ENCODE measurements around the gene ICA1L. TPM values are rescaled to one million over a fixed set of nuclear protein-coding genes. Genes with fewer than 3 reads are reported as not detected.
"Not testable (repeated sequence)": the region's sequence is repeated elsewhere in the genome, so short reads cannot be mapped to it uniquely, and the experiment has no call there.

ICA1L gene
- total RNA-seq, 4 donors from 2014 or later = 0.72 to 3.0 (median 1.4) TPM

DNA sequence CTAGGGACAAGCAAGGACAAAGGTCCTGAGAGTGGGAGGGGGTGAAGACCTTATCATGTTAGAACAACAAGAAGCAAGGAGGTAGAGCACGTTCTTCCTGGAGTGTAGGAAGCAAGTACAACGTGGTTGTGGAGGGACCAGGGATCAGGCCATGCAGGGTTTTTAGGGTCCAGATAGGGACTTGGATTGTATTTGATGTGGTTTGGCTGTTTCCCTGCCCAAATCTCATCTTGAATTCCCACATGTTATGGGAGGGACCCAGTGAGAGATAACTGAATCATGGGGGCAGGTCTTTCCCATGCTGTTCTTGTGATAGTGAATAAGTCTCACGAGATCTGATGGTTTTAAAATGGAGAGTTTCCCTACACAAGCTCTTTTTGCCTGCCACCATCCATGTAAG is 53.2 kb downstream of the ICA1L start:
- WGBS, 2 donors = 67 to 80% methylated on average over 3 of the region's 3 CpGs
- no peak for TF ChIP-seq POLR2A (IDR thresholded peaks at IDR 0.05)
- TF ChIP-seq, protein P1, sequence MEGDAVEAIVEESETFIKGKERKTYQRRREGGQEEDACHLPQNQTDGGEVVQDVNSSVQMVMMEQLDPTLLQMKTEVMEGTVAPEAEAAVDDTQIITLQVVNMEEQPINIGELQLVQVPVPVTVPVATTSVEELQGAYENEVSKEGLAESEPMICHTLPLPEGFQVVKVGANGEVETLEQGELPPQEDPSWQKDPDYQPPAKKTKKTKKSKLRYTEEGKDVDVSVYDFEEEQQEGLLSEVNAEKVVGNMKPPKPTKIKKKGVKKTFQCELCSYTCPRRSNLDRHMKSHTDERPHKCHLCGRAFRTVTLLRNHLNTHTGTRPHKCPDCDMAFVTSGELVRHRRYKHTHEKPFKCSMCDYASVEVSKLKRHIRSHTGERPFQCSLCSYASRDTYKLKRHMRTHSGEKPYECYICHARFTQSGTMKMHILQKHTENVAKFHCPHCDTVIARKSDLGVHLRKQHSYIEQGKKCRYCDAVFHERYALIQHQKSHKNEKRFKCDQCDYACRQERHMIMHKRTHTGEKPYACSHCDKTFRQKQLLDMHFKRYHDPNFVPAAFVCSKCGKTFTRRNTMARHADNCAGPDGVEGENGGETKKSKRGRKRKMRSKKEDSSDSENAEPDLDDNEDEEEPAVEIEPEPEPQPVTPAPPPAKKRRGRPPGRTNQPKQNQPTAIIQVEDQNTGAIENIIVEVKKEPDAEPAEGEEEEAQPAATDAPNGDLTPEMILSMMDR (IDR thresholded peaks at IDR 0.05) = no peak
- intact Hi-C loops (cut with DNase I; ENCODE audit: low total_unique reads) = no loop called here

DNA sequence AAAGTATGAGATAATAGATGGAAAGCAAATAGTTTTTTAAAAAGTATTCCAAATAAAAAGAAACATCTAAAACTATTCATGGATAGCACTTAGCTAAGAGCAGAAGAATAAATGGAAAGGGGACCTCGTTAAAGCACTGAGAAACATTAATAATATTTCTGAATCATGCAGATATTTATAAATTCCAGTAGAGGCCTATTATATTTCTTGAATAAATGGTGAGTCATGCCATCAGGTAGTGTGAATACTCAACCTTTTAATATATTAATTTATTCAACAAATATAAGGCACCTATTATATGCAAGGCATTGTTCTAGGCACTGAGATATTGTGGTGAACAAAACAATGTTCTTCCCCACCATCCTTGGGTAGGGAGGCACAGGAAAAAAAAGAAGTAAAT is 53.8 kb downstream of the ICA1L start:
- H3K4me3 ChIP-seq (ENCODE audit: low read depth, poor library complexity, severe bottlenecking) = no peak overlapping the region
- 52 to 67% methylated on average over 1 of the region's 1 CpG for WGBS, 2 donors
- intact Hi-C loops (cut with DNase I; ENCODE audit: low total_unique reads) = no loop called here
- no peak for TF ChIP-seq POLR2A (IDR thresholded peaks at IDR 0.05)
- TF ChIP-seq, protein P1 (IDR thresholded peaks at IDR 0.05) = no peak
- DNase-seq (ENCODE audit: low spot score in 2 of 2) = no peak

More for the DNA sequence above, 53.2 kb downstream of the ICA1L start:
- DNase-seq (ENCODE audit: low spot score in 2 of 2) = no peak
- no peak overlapping the region for H3K4me3 ChIP-seq (ENCODE audit: low read depth, poor library complexity, severe bottlenecking)

DNA sequence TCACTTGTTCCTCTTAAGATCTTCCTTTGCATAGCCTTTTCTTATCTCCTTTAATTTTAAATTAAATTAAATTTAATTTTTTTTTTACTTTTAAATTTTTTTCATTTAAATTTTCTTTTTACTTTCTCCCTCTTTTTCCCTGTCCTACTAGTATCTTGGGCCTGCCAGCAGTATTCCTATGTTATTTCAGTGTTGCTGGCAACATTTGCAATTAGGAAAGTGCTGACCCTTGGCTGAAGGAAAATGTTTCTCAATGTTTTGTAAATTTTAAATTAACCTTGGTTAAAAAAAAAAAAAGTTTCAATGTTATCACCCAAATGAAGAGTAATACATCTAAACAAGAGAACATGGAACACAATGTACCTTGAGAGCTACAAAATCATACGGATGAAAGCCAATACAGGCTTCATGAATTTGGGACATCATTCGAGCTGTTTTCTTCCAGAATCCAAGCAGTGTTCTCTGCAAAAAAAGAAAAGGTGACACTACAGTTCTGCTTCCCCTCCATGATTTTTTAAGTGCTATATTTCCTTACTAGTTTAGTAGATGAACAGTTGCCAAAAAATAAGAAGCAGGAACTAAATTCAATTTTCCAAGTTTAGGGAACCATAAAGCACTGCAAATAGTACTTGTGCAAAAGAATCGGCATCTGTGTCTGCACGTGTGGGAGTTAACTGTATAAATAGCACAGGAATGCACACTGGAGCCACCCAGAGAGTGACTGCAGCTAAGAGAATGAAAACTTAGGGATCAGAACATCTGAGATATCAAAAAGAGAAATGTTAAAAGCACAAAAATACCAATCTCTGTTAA is 55.8 kb downstream of the ICA1L start:
- intact Hi-C loops (cut with DNase I; ENCODE audit: low total_unique reads) = no loop called here
- WGBS, 2 donors = 34 to 39% methylated on average over 4 of the region's 4 CpGs
- DNase-seq (ENCODE audit: low spot score in 2 of 2) = no peak
- H3K4me3 ChIP-seq (ENCODE audit: low read depth, poor library complexity, severe bottlenecking) = no peak overlapping the region
- no peak for TF ChIP-seq POLR2A (IDR thresholded peaks at IDR 0.05)

DNA sequence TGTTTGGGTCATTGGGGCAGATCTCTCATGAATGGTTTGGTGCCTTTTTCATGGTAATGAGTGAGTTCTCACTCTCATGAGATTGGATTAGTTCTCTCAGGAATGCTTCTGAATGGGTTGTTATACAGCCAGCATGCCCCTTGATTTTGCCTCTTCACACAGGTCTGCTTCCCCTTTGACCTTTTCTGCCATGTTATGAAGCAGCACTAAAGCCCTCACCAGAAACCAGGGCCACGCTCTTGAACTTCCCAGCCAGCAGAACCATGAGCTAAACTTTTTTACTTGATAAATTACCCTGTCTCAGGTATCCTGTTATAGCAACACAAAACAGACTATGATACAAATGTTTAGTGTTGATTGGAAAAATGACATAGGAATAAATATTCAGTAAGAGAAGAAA is 57.3 kb downstream of the ICA1L start:
- 97 to 100% methylated on average over 1 of the region's 1 CpG for WGBS, 2 donors
- no peak for TF ChIP-seq POLR2A (IDR thresholded peaks at IDR 0.05)
- TF ChIP-seq, protein P1 (IDR thresholded peaks at IDR 0.05) = no peak
- no peak overlapping the region for H3K4me3 ChIP-seq (ENCODE audit: low read depth, poor library complexity, severe bottlenecking)
- intact Hi-C loops (cut with DNase I; ENCODE audit: low total_unique reads) = no loop called here
- DNase-seq (ENCODE audit: low spot score in 2 of 2) = no peak

DNA sequence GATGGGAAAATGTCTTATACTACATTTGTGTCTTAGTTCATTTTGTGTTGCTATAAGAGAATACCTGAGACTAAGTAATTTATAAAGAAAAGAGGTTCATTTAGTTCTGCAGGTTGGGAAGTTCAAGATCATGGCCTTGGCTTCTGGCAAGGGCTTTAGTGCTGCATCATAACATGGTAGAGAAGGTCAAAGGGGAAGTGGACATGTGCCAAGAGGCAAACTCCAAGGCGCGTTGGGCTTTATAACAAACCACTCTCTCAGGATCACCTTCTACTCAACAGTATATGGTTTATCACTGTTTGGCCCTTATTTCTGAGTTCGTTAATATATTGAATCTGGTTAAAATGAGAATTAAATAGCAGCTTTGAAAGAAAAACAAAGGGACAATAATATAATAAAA is 58.2 kb downstream of the ICA1L start:
- WGBS, 2 donors = 98% methylated on average over 3 of the region's 3 CpGs
- TF ChIP-seq, protein P1 (IDR thresholded peaks at IDR 0.05) = no peak
- TF ChIP-seq POLR2A (IDR thresholded peaks at IDR 0.05) = no peak
- H3K4me3 ChIP-seq (ENCODE audit: low read depth, poor library complexity, severe bottlenecking) = no peak overlapping the region
- DNase-seq (ENCODE audit: low spot score in 2 of 2) = no peak
- intact Hi-C loops (cut with DNase I; ENCODE audit: low total_unique reads) = no loop called here

DNA sequence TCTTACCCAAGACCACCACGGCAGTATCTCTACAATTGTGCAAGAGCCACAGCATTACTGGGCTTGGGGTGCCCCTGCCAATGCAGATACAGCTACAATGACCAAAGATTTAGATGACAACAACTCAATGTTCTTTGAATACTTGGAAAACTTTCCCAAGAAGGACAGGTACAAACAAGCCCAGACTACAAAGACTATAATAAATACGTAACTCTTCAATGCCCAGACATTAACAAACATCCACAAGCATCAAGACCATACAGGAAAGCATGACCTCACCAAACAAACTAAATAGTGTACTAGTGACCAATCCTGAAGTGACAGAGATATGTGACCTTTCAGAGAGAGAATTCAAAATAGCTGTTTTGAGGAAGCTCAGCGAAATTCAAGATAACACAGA is 62.8 kb downstream of the ICA1L start:
- intact Hi-C loops (cut with DNase I; ENCODE audit: low total_unique reads) = no loop called here
- WGBS, 2 donors = 70 to 81% methylated on average over 3 of the region's 3 CpGs
- TF ChIP-seq, protein P1 (IDR thresholded peaks at IDR 0.05) = no peak
- no peak for TF ChIP-seq POLR2A (IDR thresholded peaks at IDR 0.05)
- no peak overlapping the region for H3K4me3 ChIP-seq (ENCODE audit: low read depth, poor library complexity, severe bottlenecking)
- no peak for DNase-seq (ENCODE audit: low spot score in 2 of 2)

DNA sequence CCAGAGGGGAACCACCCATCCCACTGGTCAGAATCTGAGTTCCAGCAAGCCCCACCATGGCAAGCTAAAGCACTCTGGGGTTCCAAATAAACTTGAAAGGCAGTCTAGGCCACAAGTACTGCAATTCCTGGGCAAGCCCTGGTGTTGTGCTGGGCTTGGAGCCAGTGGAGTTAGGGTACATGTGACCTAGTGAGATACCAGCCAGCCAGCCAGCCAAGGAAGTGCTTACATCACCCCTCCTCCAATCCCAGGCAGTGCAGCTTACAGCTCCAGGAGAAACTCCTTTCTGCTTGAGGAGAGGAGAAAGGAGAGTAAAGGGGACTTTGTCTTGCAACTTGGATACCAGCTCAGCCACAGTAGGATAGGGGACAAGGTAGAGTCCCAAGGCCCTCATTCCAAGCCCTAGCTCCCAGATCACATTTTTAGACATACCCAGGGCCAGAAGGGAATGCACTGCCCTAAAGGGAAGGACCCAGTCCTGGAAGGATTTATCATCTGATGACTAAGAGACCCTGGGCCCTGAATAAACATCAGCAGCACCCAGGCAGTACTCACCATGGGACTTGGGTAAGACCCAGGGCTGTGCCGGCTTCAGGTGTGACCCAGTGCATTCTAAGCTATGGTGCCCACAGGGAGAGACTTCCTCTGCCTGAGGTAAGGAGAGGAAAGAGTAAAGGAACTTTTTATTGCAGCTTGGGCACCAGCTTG is 64.0 kb downstream of the ICA1L start:
- peak; percentile 71 to 93 for DNase-seq (ENCODE audit: low spot score in 2 of 2)
- WGBS, 2 donors = 63 to 94% methylated on average over 1 of the region's 1 CpG
- intact Hi-C loops (cut with DNase I; ENCODE audit: low total_unique reads); H3K4me3 ChIP-seq (ENCODE audit: low read depth, poor library complexity, severe bottlenecking): not testable (repeated sequence)

DNA sequence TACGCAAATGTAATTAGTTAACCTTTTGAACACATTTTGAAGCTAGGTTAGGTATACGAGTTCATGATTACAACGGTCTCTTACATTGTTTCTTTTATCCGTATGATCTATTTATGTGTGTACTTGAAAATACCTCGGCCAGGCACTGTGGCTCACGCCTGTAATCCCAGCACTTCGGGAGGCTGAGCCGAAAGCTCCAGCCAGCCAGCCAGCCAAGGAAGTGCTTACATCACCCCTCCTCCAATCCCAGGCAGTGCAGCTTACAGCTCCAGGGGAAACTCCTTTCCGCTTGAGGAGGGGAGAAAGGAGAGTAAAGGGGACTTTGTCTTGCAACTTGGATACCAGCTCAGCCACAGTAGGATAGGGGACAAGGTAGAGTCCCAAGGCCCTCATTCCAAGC is 65.7 kb downstream of the ICA1L start:
- intact Hi-C loops (cut with DNase I; ENCODE audit: low total_unique reads); DNase-seq (ENCODE audit: low spot score in 2 of 2): not testable (repeated sequence)
- 76 to 81% methylated on average over 9 of the region's 9 CpGs for WGBS, 2 donors

More for the DNA sequence above, 65.7 kb downstream of the ICA1L start:
- H3K4me3 ChIP-seq (ENCODE audit: low read depth, poor library complexity, severe bottlenecking) = not testable (repeated sequence)

Data from lower leg skin (tissue), 4 donors.